Activated CD4-positive, CD25-positive, alpha-beta regulatory T cell treated with anti-CD3 and anti-CD28 coated beads, Interleukin-2, amount 50 U/mL, for 16 hours (primary cell): ENCODE data around the gene CLDN10.

Experiments used
- DNase-seq: peaks from one replicate; pipeline ENCODE4 v3.0.0-alpha.2; 2020; ENCODE audit warnings: low read depth, low spot score

CLDN10 gene

DNA sequence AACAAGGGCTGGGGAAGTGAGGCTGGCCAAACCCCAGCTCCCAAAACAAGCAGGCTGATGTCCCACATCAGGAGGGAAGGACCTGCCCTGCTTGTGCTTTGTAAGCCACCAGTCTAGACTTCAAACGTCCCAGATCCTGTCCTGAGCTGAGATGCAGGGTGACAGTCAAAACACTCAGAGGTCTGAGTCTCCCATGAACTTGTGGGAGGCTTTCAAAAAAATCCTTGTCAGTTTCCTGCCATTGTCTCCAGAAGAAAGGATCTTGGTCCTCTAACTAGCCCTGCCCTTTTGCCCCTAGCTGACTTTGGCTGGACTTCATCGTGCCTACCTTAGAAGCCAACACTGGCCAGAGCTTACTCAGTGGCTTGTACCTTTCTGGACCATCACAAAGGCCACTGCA, 48.7 kb downstream of the CLDN10 start:
- DNase-seq: no peak

DNA sequence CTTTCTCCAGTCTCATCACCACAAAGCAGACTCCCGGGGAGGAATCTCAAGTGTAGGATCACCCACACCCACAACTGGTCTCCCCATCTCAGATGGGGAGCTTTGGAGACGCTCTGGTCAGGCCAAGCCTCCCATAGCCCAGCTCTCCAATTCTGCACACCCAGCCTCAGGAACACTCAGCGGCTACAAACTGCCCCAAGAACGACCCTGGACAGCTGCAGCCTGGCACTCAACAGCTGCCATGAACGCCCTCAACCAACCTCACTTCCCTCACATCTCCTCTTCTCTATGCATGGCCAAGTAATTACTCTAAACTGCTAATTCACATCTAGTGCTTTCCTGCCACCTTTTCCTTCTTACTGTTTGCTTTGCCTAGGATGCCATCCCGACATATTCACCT, 49.4 kb downstream of the CLDN10 start:
- DNase-seq: no peak

DNA sequence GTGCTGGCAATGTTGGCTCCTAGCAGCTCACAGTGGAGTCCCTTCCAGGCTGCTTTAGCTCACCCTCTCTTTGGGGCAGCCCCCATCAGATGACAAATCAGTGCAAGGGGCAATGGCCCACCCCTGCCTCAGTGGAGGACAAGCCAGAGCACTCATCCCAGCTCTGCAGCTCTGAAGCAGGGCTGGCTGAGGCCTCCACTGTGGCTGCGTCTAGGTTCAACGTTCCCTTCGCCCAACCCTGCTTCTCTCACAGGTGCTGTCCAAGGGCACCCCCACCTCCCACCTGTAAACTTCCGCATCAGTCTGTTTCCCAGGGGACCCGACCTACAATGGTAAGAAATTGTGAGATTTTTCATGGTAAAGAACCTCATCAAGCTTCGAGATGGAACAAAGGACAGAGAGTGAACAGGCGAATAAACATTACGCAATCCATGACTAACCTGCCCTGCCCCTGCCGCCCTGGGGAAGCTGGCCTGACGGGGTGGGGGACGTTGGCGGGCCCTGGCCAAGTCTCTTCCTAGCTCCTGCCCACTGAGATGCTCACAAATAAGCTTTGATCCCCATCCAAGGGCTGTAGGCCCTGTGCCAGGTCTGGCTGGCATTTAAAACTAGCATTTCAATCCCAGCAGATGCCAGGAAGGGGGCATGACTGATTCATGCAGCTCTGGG, 51.5 kb downstream of the CLDN10 start:
- no peak for DNase-seq

DNA sequence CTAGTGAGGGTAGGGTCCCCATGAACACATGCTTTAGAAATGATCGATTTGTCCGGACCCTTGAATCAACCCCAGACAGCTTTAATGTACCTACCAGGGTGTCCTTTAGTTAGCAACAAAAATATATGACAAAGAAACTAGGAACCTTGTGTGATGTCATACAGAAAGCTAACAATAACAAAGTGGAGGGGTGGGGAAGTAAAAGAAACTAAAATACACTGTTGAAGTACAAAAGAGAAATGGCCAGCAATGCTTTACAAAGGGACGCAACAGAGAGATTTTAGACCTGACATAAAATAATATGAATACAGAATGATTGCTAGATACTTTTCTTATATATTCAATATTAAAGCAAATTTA, 52.0 kb downstream of the CLDN10 start:
- no peak for DNase-seq

DNA sequence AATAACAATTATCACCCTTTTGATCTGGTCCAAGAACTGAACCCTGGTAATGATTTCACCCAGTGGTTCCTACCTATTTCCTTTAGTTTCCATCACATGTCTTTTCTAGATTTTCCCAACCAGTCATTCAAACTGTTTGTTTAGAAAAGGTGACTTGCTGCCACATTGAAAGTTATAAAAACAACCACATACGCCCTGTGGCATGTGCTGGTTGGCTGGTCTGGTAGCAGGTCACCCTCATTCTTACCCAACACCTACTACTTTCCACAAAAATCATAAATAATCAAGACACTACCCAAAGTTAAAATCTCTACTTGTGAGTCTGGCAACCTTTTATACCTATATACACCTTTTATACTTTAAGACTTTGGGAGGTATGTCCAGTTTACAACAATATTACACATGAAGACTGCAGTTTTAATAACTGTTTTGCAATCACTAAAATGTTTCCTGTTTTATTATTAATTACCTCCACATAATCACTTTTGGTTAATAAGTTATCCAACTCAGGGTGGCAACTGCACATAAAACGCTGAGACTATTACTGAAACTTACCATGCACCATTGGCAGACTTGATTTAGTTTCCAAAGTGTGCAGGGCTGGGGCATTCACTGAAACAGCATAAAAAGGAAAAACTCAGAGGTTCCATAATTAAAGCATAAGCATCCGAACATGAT, 53.1 kb downstream of the CLDN10 start:
- no peak for DNase-seq

DNA sequence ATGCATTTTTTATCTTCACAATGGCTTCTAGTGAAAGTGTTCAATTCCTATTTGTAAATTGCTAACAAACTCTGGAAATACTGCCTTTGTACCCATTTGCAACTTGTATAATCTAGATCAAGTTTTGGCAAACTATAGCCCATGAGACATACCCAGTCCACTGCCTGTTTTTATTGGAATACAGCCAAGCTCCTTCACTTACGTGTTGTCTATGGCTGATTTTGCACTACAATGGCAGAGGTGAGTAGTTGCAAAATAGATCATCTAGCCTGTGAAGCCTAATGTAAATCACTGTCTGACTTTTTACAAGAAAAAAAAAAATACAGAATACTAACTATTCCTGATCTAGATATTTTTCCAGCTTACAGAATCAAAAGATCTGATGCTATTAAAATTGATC, 54.8 kb downstream of the CLDN10 start:
- DNase-seq: no peak

DNA sequence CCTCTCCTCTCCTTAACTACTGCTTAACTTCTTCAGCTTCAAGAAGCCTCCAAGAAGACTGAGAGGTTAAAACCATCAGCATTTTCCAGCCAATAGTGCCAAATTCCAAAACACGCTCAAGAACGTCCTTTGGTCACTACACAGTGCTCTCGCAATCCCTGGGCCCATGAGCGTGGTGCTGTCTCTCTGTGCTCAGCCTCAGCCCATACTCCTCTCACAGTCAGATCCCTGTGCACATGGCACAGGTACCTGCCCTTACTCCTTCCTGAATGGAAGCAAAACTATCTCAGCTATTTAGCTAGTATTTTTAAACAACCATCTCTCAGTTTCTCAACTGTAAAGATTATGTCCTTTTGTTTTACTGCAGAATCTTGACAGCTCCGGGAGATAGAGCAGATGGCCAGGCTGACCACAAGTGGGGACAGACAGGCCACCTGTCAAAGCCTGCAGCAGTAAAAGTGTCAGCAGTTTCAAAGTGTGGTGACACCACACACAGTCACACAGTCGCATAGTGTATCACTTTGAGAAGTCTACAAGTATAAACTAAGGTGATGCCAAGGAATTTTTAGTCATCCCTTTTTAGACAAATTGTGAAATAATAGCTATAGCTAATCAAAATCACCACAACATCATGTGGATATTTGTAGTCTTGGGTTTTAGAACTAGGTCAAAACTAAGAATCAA, 56.3 kb downstream of the CLDN10 start:
- no peak for DNase-seq

DNA sequence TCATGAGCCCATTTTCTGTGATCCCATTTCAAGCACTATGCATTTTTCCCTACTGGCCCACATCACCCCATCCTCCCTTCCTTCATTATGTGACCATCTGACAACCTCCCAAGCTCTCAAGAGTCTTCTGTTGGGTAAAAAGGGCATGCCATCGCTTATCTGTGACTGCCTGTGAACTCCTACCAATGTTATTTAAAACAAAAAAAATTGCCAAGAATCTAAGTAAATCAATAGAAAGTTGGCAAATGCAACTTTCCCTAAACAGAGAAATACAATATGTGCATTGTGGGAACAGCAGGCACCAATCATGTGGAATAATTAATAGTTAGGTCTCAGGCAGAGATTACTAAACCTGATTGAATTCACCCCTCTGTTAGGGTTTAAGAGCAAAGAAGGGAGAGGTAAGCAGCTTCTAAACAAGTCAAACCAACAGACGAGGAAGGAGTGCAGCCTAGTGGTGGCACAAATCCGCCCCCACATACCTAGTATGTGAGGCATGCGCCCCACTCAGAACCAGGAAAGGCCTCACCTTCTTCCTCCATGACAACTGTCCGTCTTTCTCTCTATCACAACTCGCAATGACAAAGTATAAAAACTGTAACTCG, 62.2 kb downstream of the CLDN10 start:
- no peak for DNase-seq

DNA sequence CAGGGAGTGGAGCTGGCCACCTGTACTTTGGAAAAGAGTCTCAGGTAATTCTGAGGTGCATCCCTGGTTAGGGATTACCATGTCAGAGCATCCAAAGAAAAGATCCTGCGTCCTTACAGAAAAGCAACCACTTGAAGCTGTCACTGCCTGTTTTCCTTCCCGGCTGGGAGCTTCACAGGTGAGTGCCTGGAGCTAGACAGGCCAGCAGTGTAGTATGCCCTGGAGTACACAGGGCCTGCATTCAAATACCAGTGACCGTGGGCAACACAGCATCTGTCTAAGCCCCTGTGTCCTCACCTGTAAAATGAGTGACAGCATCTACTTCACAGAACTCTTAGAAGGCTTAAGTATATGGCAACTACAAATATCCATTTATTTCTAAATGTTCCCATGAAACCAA, 63.0 kb downstream of the CLDN10 start:
- DNase-seq: no peak

DNA sequence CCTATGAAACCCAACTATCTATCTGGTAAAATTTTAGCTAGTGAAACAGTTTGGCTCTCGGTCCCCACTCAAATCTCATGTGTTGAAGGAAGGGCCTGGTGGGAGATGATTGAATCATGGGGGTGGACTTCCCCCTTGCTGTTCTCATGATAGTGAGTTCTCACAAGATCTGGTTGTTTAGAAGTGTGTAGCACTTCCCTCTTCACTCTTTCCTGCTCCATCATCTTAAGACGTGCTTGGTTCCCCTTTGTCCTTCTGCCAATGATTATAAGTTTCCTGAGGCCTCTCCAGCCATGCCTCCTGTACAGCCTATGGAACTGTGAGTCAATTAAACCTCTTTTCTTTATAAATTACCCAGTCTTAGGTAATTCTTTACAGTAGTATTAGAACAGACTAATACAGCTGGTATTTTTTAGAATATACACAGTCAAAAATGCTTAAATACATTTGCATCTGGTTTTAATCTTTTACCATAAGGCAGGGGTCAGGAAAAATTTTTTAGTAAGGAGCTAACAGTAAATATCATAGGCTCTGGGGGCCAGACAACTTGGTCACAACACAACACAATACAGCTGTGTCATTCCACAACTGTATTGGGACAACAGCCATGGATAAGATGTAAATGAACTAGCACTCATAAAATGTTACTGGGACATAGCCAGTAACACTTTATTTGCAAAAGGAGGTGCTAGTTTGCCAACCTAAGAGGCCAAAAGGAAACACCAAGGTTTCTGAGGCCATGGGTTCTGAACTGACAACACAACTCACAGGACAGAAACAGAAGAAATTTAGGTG, 67.7 kb downstream of the CLDN10 start:
- DNase-seq: no peak

DNA sequence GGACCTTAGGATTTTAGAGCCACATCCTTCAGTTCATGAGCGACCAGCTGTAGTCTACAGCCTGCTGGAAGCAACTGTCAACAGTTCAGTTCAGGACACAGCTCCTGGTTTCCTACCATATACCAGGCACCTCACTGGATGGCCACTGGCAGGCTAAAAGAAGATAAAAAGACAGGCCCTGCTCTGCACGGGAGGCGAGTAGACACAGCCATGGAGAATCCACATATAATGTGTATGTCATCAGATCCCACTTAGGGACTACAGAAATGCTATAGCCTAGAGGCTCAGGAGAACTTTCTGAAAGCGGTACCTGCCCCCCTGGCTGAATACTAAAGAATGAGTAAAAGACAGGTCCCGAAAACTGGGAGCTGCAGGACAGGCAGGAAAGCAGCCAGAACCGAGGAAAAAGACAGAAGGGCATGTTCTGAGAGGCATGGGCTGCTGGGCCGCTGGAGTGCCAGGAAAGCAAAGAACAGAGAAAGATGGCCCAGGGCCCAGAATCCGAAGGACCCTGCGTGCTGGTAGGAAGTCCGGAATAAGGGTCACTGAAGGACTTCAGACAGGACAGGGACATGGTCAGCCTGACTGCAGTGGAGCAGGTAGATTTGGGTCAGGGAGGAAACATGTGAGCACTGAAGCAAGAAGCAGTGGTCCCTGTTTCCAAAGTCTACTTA, 68.4 kb downstream of the CLDN10 start:
- no peak for DNase-seq

DNA sequence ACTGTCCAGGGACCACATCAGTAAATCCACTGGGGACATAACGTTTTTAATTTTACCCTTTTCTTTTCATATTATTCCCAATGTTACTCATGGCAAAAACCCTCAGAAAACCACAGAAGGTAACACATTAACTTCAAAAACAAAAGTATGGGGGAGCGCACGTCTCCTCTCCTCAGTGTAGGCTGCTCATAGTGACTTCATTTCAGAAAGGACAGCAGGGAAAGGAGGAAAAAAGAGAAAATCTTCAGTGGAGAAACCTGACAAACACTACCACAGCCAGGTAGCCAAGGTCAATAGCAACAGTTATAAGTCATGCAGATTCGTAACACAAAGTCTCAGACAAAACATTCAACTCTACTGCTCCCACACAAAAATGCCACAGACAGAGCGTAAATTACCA, 70.6 kb downstream of the CLDN10 start:
- DNase-seq: no peak

DNA sequence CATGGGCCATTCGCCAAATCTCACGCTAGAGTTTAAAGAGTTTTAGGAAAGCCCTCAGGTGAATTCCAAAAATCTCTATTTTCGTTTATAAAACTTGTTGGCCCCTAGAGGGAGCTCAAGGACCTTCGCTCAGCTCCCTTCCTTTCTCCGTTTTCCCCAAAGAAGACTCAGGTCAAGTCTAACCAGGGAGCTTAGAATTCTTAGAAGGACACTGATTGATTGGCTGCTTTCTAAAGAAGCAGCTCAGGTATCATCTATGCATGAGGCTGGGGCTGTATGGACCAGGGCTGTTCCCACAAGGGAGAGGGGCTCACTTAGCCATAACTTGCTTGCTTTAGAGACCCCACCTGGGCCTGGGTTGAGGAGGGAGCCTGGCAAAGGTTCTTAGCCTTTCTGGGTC, 71.5 kb downstream of the CLDN10 start:
- DNase-seq: no peak

DNA sequence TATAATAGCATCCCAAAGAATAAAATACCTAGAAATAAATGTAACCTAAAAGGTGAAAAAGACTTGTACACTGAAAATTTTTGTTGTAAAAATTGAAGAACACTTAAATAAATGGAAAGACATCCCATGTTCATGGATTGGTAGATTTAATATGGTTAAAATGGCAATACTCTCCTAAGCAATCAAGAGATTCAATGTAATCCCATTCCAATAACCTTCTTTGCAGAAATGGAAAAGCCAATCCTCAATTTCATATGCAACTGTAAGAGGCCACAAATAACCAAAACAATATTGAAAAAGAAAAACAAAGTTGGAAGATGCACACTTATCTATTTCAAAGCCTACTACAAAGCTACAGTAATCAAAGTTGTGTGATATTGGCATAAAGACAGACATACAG, 74.2 kb downstream of the CLDN10 start:
- no peak for DNase-seq

DNA sequence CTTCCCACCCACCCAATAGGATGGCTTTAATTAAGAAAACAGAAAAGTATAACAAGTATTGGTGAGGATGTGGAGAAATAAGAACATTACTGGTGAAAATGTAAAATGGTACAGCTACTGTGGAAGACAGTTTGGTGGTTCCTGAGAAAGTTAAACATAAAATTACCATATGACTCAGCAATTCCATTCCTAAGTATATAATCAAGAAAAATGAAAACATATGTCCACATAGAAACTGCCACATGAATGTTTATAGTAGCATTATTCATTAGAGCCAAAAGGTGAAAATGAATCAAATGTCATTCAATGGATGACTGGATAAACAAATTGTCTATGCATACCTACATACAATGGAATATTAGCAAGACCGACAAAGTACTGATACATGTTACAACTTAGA, 75.1 kb downstream of the CLDN10 start:
- DNase-seq: no peak

DNA sequence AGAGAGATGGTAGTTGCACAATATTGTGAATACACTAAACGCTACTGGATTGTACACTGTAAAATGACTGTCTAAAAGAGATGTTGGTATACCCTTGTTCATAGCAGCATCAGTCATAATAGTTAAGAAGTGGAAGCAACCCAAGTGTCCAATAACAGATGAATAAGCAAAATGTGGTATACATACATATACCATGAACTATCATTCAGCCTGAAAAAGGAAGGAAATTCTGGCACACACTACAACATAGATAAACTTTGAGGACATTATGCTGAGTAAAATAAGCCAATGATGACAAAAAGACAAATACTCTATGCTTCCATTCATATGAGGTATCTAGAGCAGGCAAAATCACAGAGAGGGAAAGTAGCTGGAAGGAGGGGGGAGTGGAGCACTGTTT, 76.0 kb downstream of the CLDN10 start:
- no peak for DNase-seq

DNA sequence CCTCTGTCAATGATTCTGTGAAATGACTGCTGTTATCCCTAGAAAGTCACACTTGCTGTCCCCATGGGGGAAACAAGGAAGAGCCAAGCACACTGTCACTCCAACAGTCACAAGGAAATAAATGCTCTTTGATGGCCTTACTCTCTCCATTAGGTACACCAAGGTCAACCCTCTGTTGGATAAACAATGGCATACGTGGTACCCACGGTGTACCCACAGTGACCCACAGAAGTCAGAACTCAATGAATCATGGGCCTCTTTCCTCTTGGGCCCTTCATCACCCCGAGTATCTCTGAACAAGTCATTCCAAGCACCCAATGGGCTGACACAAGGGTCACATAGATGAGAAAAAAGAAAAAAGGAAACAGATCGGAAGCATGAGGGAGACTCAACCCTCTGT, 76.6 kb downstream of the CLDN10 start:
- no peak for DNase-seq
